NCI-H2196 treated with DMSO at 0.1 percent for 48 hours (cell line): ENCODE measurements around the gene ADD3.
"Not testable (repeated sequence)": the region's sequence is repeated elsewhere in the genome, so short reads cannot be mapped to it uniquely, and the experiment has no call there.

Experiments
- DNase-seq: peaks from one replicate; lab custom pipeline; 2025; ENCODE audit not compliant: unreplicated experiment; lab: John Stamatoyannopoulos, UW

Gene ADD3

GRCh38 chr10:110032801-110033700 is 25.3 kb downstream of the ADD3 start:
- DNase-seq = no peak

GRCh38 chr10:110033701-110034235 is 26.0 kb downstream of the ADD3 start:
- DNase-seq = no peak

DNA sequence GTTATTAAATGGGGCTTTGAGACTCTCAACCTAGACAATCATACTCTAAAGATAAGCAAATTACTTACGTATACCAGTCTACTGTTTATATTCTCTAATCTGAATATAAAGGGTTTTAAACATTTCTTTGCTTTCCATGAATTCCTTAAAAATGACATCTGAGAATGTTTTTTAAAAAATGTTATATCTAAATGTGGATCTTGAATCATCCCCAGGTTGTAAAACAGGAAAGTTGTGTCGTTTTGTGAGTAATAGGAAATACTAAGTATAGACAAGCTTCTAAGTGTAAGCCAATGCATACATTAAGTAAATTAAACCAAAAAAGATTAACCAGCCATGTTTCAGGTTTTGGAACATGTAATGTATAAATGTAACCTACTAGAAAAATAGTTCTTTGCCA is 26.8 kb downstream of the ADD3 start:
- no peak for DNase-seq

DNA sequence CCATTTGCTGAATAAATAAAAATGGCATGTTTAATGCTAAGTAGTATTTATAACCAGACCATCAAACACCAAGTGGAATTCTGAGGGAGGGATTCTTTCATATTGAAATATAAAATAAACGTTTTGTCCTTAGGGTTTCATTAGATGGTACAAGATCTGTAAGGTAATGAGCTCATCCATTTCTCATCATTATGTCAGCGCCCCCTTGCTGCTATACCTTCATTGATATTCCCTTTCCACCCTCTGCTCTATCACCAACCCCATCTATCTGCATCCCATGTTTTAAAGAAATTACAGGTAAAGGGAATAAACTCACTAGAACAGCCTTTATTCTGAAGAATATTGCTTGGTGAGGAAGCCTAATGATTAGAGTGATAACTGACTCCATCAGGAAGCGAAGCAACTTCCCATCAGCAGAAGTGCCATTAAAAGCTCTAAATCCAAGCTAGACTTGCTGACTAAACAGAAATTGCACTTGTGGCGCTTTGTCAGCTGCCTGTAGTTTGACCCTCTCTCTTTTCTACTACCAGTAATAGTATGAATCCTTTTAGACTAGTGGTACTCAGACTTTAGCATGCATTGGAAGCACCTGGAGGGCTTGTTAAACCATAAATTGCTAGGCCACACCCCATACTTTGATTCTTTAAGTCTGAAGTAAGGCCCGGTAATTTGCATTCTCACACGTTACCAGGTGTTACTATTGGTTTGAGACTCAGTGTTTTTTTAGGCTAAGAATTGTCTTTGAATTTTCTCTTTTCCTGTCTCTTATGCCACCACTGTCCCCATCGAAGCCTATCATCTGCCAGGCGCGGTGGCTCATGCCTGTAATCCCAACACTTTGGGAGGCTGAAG is 27.5 kb downstream of the ADD3 start:
- no peak for DNase-seq

GRCh38 chr10:110036640-110037039 is 28.9 kb downstream of the ADD3 start:
- DNase-seq = no peak

DNA sequence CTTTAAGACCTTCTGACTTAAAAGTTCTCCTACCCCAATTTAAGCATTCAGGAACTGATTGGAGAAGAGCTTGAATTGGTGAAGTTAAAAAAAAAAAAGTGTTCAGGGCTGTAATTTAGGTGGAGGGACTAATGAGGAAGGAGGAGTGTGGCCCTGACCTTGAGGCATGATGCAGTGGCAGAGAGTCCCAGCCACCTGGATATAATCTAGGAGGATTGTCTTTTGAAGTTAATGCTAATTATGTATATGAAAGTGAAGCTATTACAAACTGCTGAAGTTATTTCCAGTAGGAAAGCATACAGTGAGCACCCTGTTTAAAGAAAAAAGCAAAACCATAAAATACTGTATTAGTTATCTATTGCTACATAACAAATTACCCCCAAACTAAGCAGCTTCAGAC is 31.5 kb downstream of the ADD3 start:
- DNase-seq = no peak

- DNase-seq = no peak
These were observed 32.3 kb downstream of the ADD3 start for GRCh38 chr10:110040108-110040507.

GRCh38 chr10:110040767-110041478 is 33.1 kb downstream of the ADD3 start:
- DNase-seq = no peak

GRCh38 chr10:110041479-110041829 is 33.7 kb downstream of the ADD3 start:
- DNase-seq = no peak

- no peak for DNase-seq
These were observed 34.4 kb downstream of the ADD3 start for GRCh38 chr10:110042181-110042580.

DNA sequence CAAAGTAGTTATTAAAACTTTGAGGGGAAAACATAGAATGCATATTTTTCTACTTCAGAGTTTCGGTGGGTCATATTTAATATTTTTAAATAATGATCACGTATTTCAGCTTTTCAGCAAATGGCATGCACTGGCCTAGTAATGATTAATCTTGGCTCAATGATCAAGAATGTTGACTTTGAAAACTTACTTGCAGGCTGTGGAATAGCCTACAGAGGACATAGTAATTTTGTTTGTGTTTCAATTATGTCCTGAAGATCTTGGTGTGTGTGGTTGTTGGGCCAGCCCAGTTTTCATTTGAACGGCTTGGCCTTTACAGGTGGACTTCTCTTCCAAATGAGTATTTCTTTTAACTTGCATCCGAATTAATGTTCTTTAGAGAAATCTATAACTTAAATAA is 35.1 kb downstream of the ADD3 start:
- DNase-seq = no peak

- DNase-seq = no peak
These were observed 36.9 kb downstream of the ADD3 start for GRCh38 chr10:110044681-110045080.

GRCh38 chr10:110045772-110046171 is 38.0 kb downstream of the ADD3 start:
- DNase-seq = no peak

DNA sequence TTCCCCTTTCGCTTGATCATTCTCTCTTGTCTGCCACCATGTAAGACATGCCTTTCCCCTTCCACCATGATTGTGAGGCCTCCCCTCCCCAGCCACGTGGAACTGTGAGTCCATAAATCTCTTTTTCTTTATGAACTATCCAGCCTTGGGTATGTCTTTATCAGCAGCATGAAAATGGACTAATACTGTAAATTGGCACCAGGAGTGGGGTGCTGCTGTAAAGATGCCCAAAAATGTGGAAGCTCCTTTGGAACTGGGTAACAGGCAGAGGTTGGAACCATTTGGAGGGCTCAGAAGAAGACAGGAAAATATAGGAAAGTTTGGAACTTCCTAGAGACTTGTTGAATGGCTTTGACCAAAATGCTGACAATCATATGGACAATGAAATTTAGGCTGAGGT is 40.4 kb downstream of the ADD3 start:
- DNase-seq = not testable (repeated sequence)

GRCh38 chr10:110048781-110049180 is 41.0 kb downstream of the ADD3 start:
- no peak for DNase-seq

GRCh38 chr10:110049889-110050591 is 42.3 kb downstream of the ADD3 start:
- not testable (repeated sequence) for DNase-seq

GRCh38 chr10:110051487-110051886 is 43.7 kb downstream of the ADD3 start:
- DNase-seq = no peak

- DNase-seq = no peak
These were observed 45.1 kb downstream of the ADD3 start for GRCh38 chr10:110052916-110053315.

- DNase-seq = no peak
These were observed 49.0 kb downstream of the ADD3 start for GRCh38 chr10:110056822-110057221.

DNA sequence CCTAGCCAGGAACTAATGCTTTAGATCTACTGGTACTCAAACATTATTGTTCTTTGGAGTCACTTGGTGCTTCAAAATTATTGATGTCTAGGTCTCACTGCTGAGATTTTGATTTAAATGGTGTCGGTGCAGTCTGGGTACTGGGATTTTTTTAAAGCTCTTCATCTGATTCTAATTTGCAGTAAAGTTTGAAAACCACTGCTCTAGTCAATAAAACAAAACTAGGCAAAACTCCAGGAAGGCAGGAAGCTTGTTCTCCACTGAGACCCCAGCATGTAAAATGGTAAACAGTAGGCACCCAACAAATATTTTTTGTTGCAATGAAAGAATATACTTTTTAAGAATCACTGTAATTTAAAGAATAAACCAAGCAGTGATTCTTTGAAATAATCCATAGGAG is 49.7 kb downstream of the ADD3 start:
- no peak for DNase-seq

DNA sequence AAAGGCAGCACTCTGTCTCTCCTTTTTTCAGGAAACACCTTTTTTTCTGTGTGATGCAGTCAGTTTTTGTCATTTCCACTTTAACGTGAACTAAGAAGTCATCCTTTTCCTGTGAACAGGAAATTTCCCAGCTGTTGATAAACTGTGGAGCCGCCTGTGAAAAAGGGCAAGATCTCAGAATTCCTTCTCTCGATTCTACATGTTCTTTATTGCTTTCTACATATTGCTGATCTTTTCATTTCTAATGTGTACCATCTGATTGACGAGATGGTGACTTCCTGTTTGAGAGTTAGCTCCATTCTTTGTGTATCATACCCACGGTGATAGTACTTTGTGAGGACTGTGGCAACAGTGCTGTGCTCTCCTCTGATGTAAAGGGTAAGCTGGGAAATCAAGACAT is 50.4 kb downstream of the ADD3 start:
- DNase-seq = no peak
